Measurements from ENCODE around the gene NFKBIE.
A peak's percentile ranks its signal among the peaks of the same experiment; 100 is the strongest.

GRCh38 chr6:44234101-44235025, 31.0 kb downstream of the NFKBIE start:
- TF ChIP-seq POLR2A (IDR thresholded peaks at IDR 0.05; ENCODE audit: borderline replicate concordance, extremely low read depth, insufficient read depth, insufficient read length) (no peak), POLR2AphosphoS5 (IDR thresholded peaks at IDR 0.05; ENCODE audit: low read depth, low read length) (no peak), CTCF (IDR thresholded peaks at IDR 0.05 in 2 of 3, conservative IDR thresholded peaks at IDR 0.05 in 1 of 3; ENCODE audit: borderline replicate concordance in 1 of 3, insufficient read depth in 1 of 3, low read depth in 2 of 3, low read length in 2 of 3) (peak; percentile 68 to 82 (median 77)), ZNF274 (IDR thresholded peaks at IDR 0.05; ENCODE audit: low read depth, low read length) (no peak), MAX (IDR thresholded peaks at IDR 0.05) (no peak), EZH2phosphoT487 (IDR thresholded peaks at IDR 0.05; ENCODE audit: borderline replicate concordance) (no peak), SIN3A (IDR thresholded peaks at IDR 0.05; ENCODE audit: low read depth) (no peak), RAD21 (IDR thresholded peaks at IDR 0.05; ENCODE audit: low read depth) (peak; percentile 76), YY1 (IDR thresholded peaks at IDR 0.05; ENCODE audit: extremely low read depth, insufficient replicate concordance, low read depth, low read length) (no peak), EZH2 (IDR thresholded peaks at IDR 0.05) (no peak)
- TF ChIP-seq, protein P1, sequence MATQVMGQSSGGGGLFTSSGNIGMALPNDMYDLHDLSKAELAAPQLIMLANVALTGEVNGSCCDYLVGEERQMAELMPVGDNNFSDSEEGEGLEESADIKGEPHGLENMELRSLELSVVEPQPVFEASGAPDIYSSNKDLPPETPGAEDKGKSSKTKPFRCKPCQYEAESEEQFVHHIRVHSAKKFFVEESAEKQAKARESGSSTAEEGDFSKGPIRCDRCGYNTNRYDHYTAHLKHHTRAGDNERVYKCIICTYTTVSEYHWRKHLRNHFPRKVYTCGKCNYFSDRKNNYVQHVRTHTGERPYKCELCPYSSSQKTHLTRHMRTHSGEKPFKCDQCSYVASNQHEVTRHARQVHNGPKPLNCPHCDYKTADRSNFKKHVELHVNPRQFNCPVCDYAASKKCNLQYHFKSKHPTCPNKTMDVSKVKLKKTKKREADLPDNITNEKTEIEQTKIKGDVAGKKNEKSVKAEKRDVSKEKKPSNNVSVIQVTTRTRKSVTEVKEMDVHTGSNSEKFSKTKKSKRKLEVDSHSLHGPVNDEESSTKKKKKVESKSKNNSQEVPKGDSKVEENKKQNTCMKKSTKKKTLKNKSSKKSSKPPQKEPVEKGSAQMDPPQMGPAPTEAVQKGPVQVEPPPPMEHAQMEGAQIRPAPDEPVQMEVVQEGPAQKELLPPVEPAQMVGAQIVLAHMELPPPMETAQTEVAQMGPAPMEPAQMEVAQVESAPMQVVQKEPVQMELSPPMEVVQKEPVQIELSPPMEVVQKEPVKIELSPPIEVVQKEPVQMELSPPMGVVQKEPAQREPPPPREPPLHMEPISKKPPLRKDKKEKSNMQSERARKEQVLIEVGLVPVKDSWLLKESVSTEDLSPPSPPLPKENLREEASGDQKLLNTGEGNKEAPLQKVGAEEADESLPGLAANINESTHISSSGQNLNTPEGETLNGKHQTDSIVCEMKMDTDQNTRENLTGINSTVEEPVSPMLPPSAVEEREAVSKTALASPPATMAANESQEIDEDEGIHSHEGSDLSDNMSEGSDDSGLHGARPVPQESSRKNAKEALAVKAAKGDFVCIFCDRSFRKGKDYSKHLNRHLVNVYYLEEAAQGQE (IDR thresholded peaks at IDR 0.05; ENCODE audit: low read depth), result no peak

Measured in HCT116 (cell line).